Gastrocnemius medialis (tissue), 4 donors: ENCODE results near the gene VOPP1.

ENCODE experiments used
- CTCF ChIP-seq, 5 experiments: fragments of 450-650 bp in 3 of 5; fragments of 200-600 bp in 2 of 5; sonication (generic) in 2 of 5; IDR thresholded peaks in 4 of 5; conservative IDR thresholded peaks in 1 of 5; 1 replicate in 4 of 5; 2 replicates in 1 of 5; pipeline ENCODE4 v1.5.1; 2016 to 2019; ENCODE audit warnings: antibody characterized with exemption in 5 of 5, mild to moderate bottlenecking in 3 of 5, moderate library complexity in 3 of 5
- POLR2A ChIP-seq, 2 donors: fragments of 450-650 bp; IDR thresholded peaks; one replicate each; pipeline ENCODE4 v1.6.1; 2017; ENCODE audit warnings: antibody characterized with exemption in 2 of 2, mild to moderate bottlenecking in 2 of 2, moderate library complexity in 2 of 2

DNA sequence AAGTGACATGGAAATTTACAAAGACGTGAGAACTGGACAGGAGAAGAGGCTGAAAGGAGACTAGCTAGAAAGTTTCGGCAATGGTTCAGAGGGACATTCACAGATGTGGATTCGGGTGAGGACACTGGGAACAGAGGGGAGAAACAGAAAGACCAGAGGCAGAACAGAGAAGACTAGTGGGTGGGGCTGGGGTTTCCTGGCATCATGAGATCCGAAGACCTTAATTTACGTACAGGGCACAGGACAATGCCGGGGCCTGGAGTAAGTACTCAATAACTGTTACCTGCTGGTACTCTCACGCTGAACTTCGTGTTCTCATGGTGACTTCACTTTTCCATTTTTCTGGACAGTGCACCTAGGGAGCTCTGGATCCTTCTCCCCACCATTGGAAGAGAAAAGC lies 53.5 kb downstream of the VOPP1 start:
- TF ChIP-seq POLR2A (IDR thresholded peaks at IDR 0.05) (no peak), CTCF (IDR thresholded peaks at IDR 0.05 in 4 of 5, conservative IDR thresholded peaks at IDR 0.05 in 1 of 5) (no peak)
